SU-DHL-6 (cell line): ENCODE data around the gene RASGRP1.
A peak's percentile ranks its signal among the peaks of the same experiment; 100 is the strongest.

ENCODE experiments used
- H2AFZ ChIP-seq: fragments of 200-600 bp; sonication (generic); 2 replicates; pipeline ENCODE4 v1.6.1; 2014; ENCODE audit warnings: low read depth, mild to moderate bottlenecking, moderate library complexity, mixed read lengths, antibody characterized with exemption, low read length; ENCODE audit not compliant: severe bottlenecking
- H3F3A ChIP-seq: fragments of 200-600 bp; shearing (Covaris generic); 2 replicates; pipeline ENCODE4 v1.6.0; 2016; ENCODE audit warnings: antibody characterized with exemption, mild to moderate bottlenecking; ENCODE audit not compliant: insufficient read depth
- H3K27ac ChIP-seq: fragments of 200-600 bp; sonication (generic); 2 replicates; pipeline ENCODE4 v1.5.1; 2016; ENCODE audit warnings: low read depth, mild to moderate bottlenecking, low read length, moderate library complexity, mixed read lengths
- H3K27me3 ChIP-seq: fragments of 200-600 bp; sonication (generic), shearing (Covaris generic); 2 replicates; pipeline ENCODE4 v1.6.0; 2014; ENCODE audit warnings: mild to moderate bottlenecking, low read length
- H3K36me3 ChIP-seq: fragments of 200-600 bp; sonication (generic); 2 replicates; pipeline ENCODE4 v1.6.1; 2014; ENCODE audit warnings: mild to moderate bottlenecking, low read length, mixed read lengths
- H3K4me2 ChIP-seq: fragments of 300-600, 200-600 bp; shearing (Covaris generic), sonication (generic); 2 replicates; pipeline ENCODE4 v1.6.0; 2014; ENCODE audit warnings: low read length, low read depth, mild to moderate bottlenecking; ENCODE audit not compliant: poor library complexity, severe bottlenecking
- H3K4me3 ChIP-seq: fragments of 200-600 bp; sonication (generic); 2 replicates; pipeline ENCODE4 v1.5.1; 2014; ENCODE audit warnings: antibody characterized with exemption, low read length, mild to moderate bottlenecking, mixed read lengths; ENCODE audit not compliant: insufficient read depth, poor library complexity, severe bottlenecking
- H3K79me2 ChIP-seq: fragments of 200-600 bp; sonication (generic); 2 replicates; pipeline ENCODE4 v1.6.1; 2014; ENCODE audit warnings: mild to moderate bottlenecking, low read length, moderate library complexity; ENCODE audit not compliant: insufficient read depth
- H3K9ac ChIP-seq: fragments of 200-600 bp; sonication (generic); 2 replicates; pipeline ENCODE4 v1.7.0; 2014; ENCODE audit warnings: mild to moderate bottlenecking, low read length
- H3K9me2 ChIP-seq: fragments of 200-600 bp; sonication (generic); replicated peaks from 2 replicates; pipeline ENCODE4 v1.6.1; 2014; ENCODE audit warnings: low read length; ENCODE audit not compliant: insufficient read depth
- H3K9me3 ChIP-seq: fragments of 200-600 bp; sonication (generic); 2 replicates; pipeline ENCODE4 v1.6.1; 2014; ENCODE audit warnings: low read length, mixed read lengths; ENCODE audit not compliant: insufficient read depth
- H4K20me1 ChIP-seq: fragments of 200-600 bp; sonication (generic); 2 replicates; pipeline ENCODE4 v1.6.1; 2014; ENCODE audit warnings: low read depth, mild to moderate bottlenecking, antibody characterized with exemption, low read length, moderate library complexity, mixed read lengths
- EZH2phosphoT487 ChIP-seq: fragments of 200-600 bp; sonication (generic), shearing (Covaris generic); conservative IDR thresholded peaks from 2 replicates; pipeline ENCODE4 v1.6.1; 2018; ENCODE audit warnings: mild to moderate bottlenecking, antibody characterized with exemption, low read length, moderate library complexity, mixed read lengths
- TF ChIP-seq, protein P1 (sequence below): fragments of 200-600 bp; sonication (generic); IDR thresholded peaks from one replicate; pipeline ENCODE4 v1.5.1; 2017; ENCODE audit warnings: antibody characterized with exemption, mild to moderate bottlenecking, low read length, moderate library complexity; ENCODE audit not compliant: insufficient read depth, poor library complexity, severe bottlenecking

RASGRP1 gene

GRCh38 chr15:38453971-38454695, 110.5 kb downstream of the RASGRP1 start, which contains the start of gene FAM98B:
Gene FAM98B, plus strand, starts transcription at chr15:38454127. Its CDS starts 35 bp downstream, at chr15:38454162.
- Histone ChIP-seq H3K36me3 (no peaks in the 10 kb centered on the region), H3K9ac (peak within 1 kb of the TSS; percentile 82), H3K9me3 (no peaks in the 10 kb centered on the region), H3K27me3 (no peaks in the 10 kb centered on the region), H3K27ac (peak within 1 kb of the TSS; percentile 60), H3K9me2 (no peaks in the 10 kb centered on the region), H4K20me1 (peaks cover 6% of the 10 kb centered on the region; the same call in 1 of the 2 replicates), H3K4me2 (peak within 1 kb of the TSS; percentile 69), H2AFZ (peak within 1 kb of the TSS; percentile 95), H3K79me2 (peaks cover 50% of the 10 kb centered on the region), H3K4me3 (peak within 1 kb of the TSS; percentile 82), H3F3A (no peaks in the 10 kb centered on the region)
- TF ChIP-seq EZH2phosphoT487: no peak
- TF ChIP-seq, protein P1, sequence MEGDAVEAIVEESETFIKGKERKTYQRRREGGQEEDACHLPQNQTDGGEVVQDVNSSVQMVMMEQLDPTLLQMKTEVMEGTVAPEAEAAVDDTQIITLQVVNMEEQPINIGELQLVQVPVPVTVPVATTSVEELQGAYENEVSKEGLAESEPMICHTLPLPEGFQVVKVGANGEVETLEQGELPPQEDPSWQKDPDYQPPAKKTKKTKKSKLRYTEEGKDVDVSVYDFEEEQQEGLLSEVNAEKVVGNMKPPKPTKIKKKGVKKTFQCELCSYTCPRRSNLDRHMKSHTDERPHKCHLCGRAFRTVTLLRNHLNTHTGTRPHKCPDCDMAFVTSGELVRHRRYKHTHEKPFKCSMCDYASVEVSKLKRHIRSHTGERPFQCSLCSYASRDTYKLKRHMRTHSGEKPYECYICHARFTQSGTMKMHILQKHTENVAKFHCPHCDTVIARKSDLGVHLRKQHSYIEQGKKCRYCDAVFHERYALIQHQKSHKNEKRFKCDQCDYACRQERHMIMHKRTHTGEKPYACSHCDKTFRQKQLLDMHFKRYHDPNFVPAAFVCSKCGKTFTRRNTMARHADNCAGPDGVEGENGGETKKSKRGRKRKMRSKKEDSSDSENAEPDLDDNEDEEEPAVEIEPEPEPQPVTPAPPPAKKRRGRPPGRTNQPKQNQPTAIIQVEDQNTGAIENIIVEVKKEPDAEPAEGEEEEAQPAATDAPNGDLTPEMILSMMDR: no peak

GRCh38 chr15:38441130-38441519, 123.5 kb downstream of the RASGRP1 start:
- Histone ChIP-seq H3K79me2 (no peaks in the 10 kb centered on the region), H3K9ac (no peak overlapping the region), H3K27ac (no peak overlapping the region), H3F3A (no peaks in the 10 kb centered on the region), H3K4me2 (no peak overlapping the region), H2AFZ (no peak overlapping the region), H4K20me1 (no peaks in the 10 kb centered on the region), H3K9me2 (no peaks in the 10 kb centered on the region), H3K27me3 (no peaks in the 10 kb centered on the region), H3K9me3 (no peaks in the 10 kb centered on the region), H3K36me3 (no peaks in the 10 kb centered on the region), H3K4me3 (no peak overlapping the region)
- TF ChIP-seq EZH2phosphoT487: no peak
- TF ChIP-seq, protein P1: no peak

DNA sequence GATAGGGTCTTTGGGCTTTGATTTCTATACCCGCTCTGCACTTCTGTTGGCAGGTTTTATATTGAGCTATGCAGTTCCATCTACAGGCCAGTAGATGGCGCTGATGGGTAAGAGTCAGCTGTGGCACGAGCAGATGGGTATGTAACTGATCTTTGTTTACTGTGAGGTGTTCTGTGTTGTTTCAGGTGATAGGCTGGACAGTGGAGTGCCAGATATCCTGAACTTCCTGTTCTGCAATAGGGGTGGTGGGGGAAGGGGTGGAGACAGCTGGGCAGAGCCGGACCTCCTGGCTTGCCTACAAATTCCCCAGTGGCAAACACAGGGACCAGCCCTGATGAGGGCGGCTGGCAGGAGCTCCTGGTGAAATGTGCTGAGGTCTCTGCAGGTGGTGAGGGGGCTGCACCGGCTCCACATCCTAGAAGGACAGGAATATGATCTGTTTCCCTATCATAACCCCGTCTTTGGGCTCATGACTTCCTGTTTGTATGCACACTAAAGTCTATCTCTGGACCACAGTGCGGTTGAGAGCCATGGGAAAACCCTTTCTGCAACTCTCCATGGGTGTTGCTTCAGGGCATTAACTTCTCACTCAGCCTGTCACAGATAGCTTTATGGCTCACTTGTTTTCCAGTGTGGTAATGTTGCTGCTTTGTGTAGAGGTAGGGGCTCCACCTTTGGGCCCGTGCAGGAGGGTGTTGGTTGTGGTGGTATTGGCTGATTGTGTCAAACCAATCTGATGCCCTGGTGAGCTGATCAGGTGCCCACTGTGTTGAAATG, 124.1 kb downstream of the RASGRP1 start:
- H3K36me3 ChIP-seq: no peaks in the 10 kb centered on the region
- H3K9ac ChIP-seq: no peak overlapping the region
- H3K4me3 ChIP-seq: no peak overlapping the region
- H4K20me1 ChIP-seq: no peaks in the 10 kb centered on the region
- no peaks in the 10 kb centered on the region for H3K79me2 ChIP-seq
- H3K9me2 ChIP-seq: no peaks in the 10 kb centered on the region
- H3K9me3 ChIP-seq: no peaks in the 10 kb centered on the region
- no peak overlapping the region for H3K27ac ChIP-seq
- H3K4me2 ChIP-seq: no peak overlapping the region
- H2AFZ ChIP-seq: no peak overlapping the region
- H3K27me3 ChIP-seq: no peaks in the 10 kb centered on the region
- H3F3A ChIP-seq: no peaks in the 10 kb centered on the region
- TF ChIP-seq EZH2phosphoT487: no peak
- TF ChIP-seq, protein P1: peak; percentile 97
